Left kidney (tissue), 2 donors: ENCODE measurements around the gene PHF21B. TPM values are rescaled to one million over a fixed set of nuclear protein-coding genes. Genes with fewer than 3 reads are reported as not detected.
"Not testable (repeated sequence)": the region's sequence is repeated elsewhere in the genome, so short reads cannot be mapped to it uniquely, and the experiment has no call there.

Experiments
- DNase-seq: peaks from one replicate; pipeline ENCODE4 v3.0.0-alpha.2; 2013
- polyA plus RNA-seq: library from polyadenylated mRNA; unstranded; fragments of 120-200 nt; gene quantifications from one replicate; pipeline ENCODE4 v1.2.1, GENCODE V29; 2013; ENCODE audit not compliant: insufficient read length

Gene PHF21B
- polyA plus RNA-seq, 1 donor = 6.6 TPM

GRCh38 chr22:44933666-44934453, 75.9 kb downstream of the PHF21B start:
- DNase-seq = no peak

DNA sequence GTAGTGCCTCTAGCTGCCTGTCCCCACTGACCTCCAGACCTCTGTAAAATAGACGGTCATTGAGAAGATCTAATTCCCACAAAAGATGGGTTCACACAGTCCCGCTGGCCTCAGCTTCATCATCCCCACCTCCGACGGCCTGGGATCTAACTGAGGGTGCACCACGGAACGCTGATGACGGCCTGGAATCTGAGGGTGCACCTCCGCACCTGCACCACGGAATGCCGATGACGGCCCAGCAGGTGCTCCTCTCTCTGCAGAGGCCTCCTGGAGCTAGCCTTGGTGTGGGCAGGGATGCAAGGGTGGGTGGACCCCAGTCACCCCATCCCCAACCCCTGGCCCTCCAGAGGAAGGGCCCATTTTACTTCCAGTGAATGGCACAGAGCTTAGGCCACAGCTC, 77.3 kb downstream of the PHF21B start:
- DNase-seq = no peak

DNA sequence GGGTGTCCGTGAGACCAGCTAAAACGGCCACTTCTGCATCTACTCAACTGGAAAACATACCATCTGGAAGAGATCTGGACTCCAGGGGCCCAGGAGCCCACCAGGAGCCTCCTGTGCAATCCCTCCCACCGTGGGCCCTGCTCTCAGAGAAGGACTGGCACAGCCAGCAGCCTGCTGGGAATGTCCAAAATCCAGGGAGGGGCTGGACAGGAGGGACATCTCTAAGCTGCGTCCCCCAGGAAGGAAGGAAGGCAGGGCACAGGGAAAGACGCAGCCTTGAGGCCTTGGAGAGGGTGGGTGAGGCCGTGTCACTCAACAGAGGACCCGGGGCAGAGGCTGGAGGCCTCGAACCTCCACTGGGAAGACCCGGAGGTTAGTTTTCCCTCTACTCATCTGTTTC, 78.0 kb downstream of the PHF21B start:
- DNase-seq = no peak

- DNase-seq = peak; percentile 50
These were observed 78.7 kb downstream of the PHF21B start for GRCh38 chr22:44931077-44931540.

GRCh38 chr22:44930711-44931035, 79.1 kb downstream of the PHF21B start:
- DNase-seq = no peak

DNA sequence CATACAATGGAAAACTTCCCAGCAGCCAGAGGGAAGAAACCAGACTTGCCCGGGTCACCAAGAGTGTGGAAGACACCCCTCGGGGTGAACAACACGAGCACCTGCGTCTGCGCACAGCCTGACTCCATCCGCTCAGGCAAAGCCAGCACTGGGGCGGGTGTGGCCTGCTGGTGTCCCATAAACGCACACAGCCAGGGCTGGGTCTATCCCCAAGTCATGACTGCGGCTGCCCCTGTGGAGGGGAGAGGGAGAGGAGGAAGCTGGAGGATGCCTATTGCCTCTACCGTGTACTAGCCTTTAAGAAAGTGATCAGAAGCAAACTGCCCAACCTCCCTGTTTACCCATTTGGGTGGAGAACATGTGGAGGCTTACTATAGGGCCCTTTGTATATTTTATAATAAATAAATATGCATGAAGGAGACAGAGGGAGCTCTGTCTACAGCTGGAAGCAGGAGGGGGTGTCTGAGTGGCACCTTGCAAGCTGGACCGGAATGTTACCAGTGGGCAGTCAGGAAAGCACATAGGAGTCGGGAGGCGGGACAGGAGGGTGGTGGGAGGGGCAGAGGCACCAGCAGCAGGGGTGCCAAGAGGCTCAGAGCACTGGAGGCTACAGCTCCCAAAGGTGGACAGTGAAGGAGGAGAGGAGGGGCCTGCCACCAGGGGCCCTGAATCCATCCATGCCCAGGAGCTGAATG, 79.6 kb downstream of the PHF21B start:
- DNase-seq = no peak

DNA sequence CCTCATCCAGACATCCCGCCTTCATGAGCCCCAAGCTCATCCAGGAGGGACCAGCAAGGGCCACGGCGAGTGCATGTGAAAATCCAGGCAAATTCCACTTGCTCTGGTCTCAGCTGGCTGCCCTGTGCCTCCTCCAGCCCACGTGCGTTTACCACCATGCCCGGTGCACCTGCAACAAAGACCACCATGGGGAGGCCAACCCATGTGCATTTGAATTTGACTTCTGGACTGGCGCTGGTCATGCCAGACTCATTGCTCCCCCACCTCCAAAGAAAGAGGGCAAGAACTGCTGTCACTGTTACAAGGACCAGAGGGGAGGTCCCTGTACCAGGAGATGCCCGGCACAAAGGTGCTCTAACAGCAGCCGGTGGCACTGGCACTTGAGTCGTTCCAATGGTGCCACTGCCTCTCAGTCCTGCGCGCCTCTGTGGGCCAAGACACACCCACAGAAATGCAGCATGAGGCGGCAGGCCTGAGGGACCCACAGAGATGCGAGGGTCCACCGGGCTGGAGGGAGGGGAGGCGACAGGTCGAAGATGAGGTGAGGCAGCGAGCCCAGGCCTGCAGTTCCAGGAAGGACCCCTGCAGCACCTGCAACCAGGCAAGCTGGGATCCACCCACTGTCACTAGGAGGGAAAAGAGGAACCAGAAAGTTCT, 80.3 kb downstream of the PHF21B start:
- DNase-seq = no peak

DNA sequence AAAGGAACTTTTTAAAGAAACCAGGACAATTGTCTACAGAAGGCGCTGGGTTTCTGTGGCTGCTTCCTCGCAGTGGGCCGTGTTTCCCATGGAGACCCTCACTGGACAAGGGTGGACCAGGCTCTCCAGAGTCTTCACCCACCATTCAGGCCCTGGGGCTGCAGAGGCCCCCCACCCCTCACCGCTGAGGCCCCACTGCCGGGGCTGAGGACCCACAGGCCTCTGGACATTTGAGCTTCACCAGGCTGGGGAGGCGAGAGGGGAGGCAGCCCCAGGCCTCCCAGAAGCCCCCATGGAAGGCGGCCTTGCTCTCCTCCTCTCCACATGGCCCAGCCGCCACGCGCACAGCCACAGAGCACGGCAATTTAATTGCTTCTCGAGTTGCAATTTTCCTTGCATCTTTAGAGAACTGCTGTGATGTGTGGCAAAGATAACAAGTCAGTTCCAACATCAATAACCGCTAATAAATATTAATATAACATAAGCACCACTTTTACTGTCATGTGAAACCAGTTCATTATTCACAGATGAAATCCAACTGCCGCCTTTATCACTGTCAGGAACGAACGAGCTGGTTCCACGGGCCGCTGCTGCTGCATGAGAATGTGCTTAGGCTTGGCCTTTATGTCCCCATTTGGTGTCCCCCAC, 81.0 kb downstream of the PHF21B start:
- no peak for DNase-seq

- no peak for DNase-seq
These were observed 81.7 kb downstream of the PHF21B start for GRCh38 chr22:44928136-44928463.

DNA sequence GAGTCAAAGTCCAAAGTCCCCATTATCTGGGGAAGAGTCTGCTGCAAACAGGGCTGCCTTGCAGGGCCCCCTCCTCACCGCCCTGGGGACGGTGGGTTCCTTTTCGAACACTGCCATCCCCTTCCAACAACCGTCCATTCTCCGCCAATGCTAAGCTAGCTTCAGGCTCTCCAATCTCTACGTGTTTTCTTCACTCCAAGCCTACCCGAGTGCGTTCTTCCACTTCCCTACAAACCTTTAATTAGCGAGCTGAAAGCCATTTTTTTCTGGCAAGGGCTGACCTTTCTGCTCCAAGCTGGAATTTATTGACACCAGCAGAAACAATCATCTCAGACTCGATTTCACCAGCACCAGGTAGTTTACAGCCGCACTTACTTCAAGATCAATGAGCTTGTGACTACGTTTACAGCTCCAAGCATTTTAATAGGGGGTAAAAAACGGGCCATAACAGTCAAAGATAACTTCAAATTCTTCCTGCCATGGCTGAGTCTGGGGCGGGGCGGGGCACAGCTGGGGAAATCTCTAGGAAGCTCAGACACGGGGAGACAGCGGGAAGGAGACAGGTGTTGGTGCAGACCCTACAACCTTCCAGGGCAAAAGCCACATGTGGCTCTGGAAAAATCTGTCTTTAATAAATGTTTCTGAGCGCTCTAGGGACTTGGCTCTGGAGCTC, 82.2 kb downstream of the PHF21B start:
- no peak for DNase-seq

GRCh38 chr22:44926491-44927415, 83.1 kb downstream of the PHF21B start:
- no peak for DNase-seq

- no peak for DNase-seq
These were observed 83.7 kb downstream of the PHF21B start for GRCh38 chr22:44926124-44926475.

- no peak for DNase-seq
These were observed 84.2 kb downstream of the PHF21B start for GRCh38 chr22:44925465-44926123.

DNA sequence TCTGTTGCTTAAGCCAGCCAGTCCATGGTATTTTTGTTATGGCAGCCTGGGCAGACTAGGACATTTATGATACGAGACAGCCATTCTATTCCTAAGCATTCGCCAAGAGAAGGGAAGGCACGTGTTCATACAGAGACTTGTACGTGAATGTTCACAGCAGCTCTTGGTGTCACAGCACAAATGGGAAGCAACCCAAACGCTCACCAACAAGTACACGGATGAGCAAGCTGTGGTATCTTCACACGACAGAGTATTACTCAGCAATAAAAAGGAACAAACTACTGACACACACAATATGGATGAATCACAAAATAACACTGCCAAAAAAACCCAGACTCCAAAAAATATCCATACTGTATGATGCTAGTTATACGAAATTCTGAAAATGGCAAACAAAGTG, 85.1 kb downstream of the PHF21B start:
- DNase-seq = no peak

GRCh38 chr22:44924098-44924497, 85.7 kb downstream of the PHF21B start:
- no peak for DNase-seq

- DNase-seq = not testable (repeated sequence)
These were observed 88.0 kb downstream of the PHF21B start for GRCh38 chr22:44921766-44922165.

- DNase-seq = no peak
These were observed 89.6 kb downstream of the PHF21B start for GRCh38 chr22:44920183-44920582.

DNA sequence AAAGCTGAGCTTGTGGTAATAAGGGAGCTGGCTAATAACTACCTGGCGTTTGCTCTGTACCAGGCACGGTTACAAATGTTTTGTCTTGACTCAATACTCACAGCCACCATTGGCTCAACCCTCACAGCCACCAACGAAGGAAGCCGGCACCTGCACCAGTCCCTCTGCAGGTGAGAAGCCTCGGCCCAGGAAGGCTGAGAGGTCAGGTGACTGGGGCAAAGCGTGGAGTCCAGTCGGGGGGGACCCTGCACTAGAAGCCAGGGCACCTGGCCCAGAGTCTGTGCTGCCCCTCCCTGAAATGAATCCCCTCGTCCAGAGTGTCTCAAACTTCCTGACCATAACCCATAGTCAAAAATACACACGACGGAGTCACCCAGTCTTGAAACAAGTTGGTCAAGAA, 90.1 kb downstream of the PHF21B start:
- no peak for DNase-seq

DNA sequence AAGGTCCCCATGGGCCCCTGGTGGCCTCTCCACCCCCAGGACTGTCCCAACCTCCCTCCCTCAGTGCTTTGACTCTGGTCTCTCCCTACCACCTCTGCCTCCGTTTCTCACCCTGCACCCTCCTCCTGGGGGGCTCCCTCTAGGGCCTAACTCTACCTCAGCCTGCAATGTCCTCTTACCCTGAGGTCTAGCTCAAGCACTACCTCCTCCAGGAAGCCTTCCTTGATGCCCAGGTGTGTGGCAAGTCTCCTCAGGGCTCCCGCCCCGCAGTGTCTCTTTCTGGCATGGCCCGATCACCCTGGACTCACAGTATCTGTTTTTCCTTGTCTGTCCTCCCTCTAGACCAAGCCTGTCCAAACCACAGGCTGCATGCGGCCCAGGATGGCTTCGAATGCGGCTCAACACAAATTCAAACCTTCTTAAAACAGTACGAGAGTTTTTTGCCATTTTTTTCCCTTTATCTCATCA, 90.8 kb downstream of the PHF21B start:
- DNase-seq = no peak

GRCh38 chr22:44918166-44918924, 91.5 kb downstream of the PHF21B start:
- no peak for DNase-seq
